Omental fat pad (tissue), 4 donors: ENCODE results near the gene MAJIN. TPM values are rescaled to one million over a fixed set of nuclear protein-coding genes. Genes with fewer than 3 reads are reported as not detected.

Experiments
- small RNA-seq: library from RNA; depleted of rRNA; stranded (forward); fragments of <200 nt; gene quantifications from one replicate; pipeline ENCODE3, GENCODE V24; 2016
- total RNA-seq, 4 donors: library from RNA; depleted of rRNA; stranded (reverse); fragments of >200 nt; gene quantifications; one replicate each; pipeline ENCODE4 v1.1.0, GENCODE V29; 2016

Gene MAJIN
- total RNA-seq, 4 donors from 2014 or later, result not detected

Small RNA genes within 50 kb of the gene (small RNA-seq; reads per million reads assigned to genes)
- gene MIR6749 (not detected), gene MIR6750 (not detected), gene MIR6879 (not detected)

Other genes starting within 250 kb of the MAJIN start
- 1 to 10 TPM; 1.5 to 6.3 (median 3.4) TPM for gene NRXN2, start 248.9 kb downstream of the MAJIN start, total RNA-seq
- gene RASGRP2, start 228.0 kb downstream of the MAJIN start, total RNA-seq, result 10 to 100 TPM in 3 of 4 donors, 1 to 10 TPM in 1; 9.3 to 53.1 (median 14.0) TPM
- 10 to 100 TPM in 2 of 4 donors, 1 to 10 TPM in 2; 2.1 to 25.9 (median 12.2) TPM for gene PYGM, start 212.1 kb downstream of the MAJIN start, total RNA-seq
- 100 to 1,000 TPM; 209 to 411 (median 320) TPM for gene SF1, start 193.6 kb downstream of the MAJIN start, total RNA-seq
- 10 to 100 TPM in 3 of 4 donors, 1 to 10 TPM in 1; 8.5 to 33.3 (median 17.7) TPM for gene MAP4K2, start 168.9 kb downstream of the MAJIN start, total RNA-seq
- 10 to 100 TPM in 3 of 4 donors, 1 to 10 TPM in 1; 7.3 to 20.2 (median 12.2) TPM for gene MEN1, start 161.6 kb downstream of the MAJIN start, total RNA-seq
- under 1 TPM; 0.19 to 0.48 (median 0.42) TPM for gene CDC42BPG, start 127.5 kb downstream of the MAJIN start, total RNA-seq
- gene EHD1, start 93.5 kb downstream of the MAJIN start, total RNA-seq, result 100 to 1,000 TPM in 2 of 4 donors, 10 to 100 TPM in 2; 66.4 to 226 (median 94.8) TPM
- 10 to 100 TPM; 20.3 to 34.8 (median 22.2) TPM for gene ATG2A, start 54.9 kb downstream of the MAJIN start, total RNA-seq
- gene PPP2R5B, start 47.4 kb downstream of the MAJIN start, total RNA-seq, result 10 to 100 TPM in 3 of 4 donors, 1 to 10 TPM in 1; 7.8 to 20.3 (median 12.4) TPM
- not detected for gene GPHA2, start 36.2 kb downstream of the MAJIN start, total RNA-seq
- gene BATF2, start 24.9 kb upstream of the MAJIN start, total RNA-seq, result 1 to 10 TPM in 2 of 4 donors, under 1 TPM in 2; 0.46 to 6.0 (median 1.2) TPM
- 100 to 1,000 TPM in 3 of 4 donors, 10 to 100 TPM in 1; 95.1 to 199 (median 160) TPM for gene ARL2, start 42.1 kb upstream of the MAJIN start, total RNA-seq
- 10 to 100 TPM; 14.7 to 28.5 (median 20.0) TPM for gene SNX15, start 55.3 kb upstream of the MAJIN start, total RNA-seq
- 10 to 100 TPM in 2 of 4 donors, 1 to 10 TPM in 2; 4.8 to 11.8 (median 10.1) TPM for gene SAC3D1, start 69.1 kb upstream of the MAJIN start, total RNA-seq
- gene NAALADL1, start 86.4 kb upstream of the MAJIN start, total RNA-seq, result 10 to 100 TPM; 17.0 to 39.1 (median 23.3) TPM
- gene CDCA5, start 111.9 kb upstream of the MAJIN start, total RNA-seq, result 1 to 10 TPM in 2 of 4 donors, under 1 TPM in 1, not detected in 1; 0.56 to 2.8 (median 1.4) TPM
- 10 to 100 TPM; 21.3 to 44.5 (median 32.6) TPM for gene ZFPL1, start 112.1 kb upstream of the MAJIN start, total RNA-seq
- gene VPS51, start 124.1 kb upstream of the MAJIN start, total RNA-seq, result 100 to 1,000 TPM; 151 to 208 (median 192) TPM
- 100 to 1,000 TPM in 1 of 4 donors, 10 to 100 TPM in 3; 44.8 to 345 (median 88.6) TPM for gene TM7SF2, start 139.8 kb upstream of the MAJIN start, total RNA-seq
- 10 to 100 TPM; 12.1 to 18.6 (median 15.3) TPM for gene ZNHIT2, start 145.6 kb upstream of the MAJIN start, total RNA-seq
- 100 to 1,000 TPM; 612 to 842 (median 711) TPM for gene FAU, start 150.0 kb upstream of the MAJIN start, total RNA-seq
- 10 to 100 TPM; 37.2 to 47.9 (median 43.2) TPM for gene MRPL49, start 150.2 kb upstream of the MAJIN start, total RNA-seq
- 10 to 100 TPM; 47.1 to 58.2 (median 50.5) TPM for gene SYVN1, start 162.4 kb upstream of the MAJIN start, total RNA-seq
- gene SPDYC, start 198.1 kb upstream of the MAJIN start, total RNA-seq, result not detected
- 100 to 1,000 TPM in 2 of 4 donors, 10 to 100 TPM in 2; 72.8 to 109 (median 92.9) TPM for gene CAPN1, start 209.8 kb upstream of the MAJIN start, total RNA-seq